ENCODE results near the gene CAPN5.

CAPN5 gene

GRCh38 chr11:77100166-77101042 lies 33.6 kb downstream of the CAPN5 start:
- WGBS, 2 donors (ENCODE audit: extremely low coverage in 2 of 2, insufficient read length in 2 of 2, insufficient replicate concordance in 1 of 2), result no CpG with 5 or more reads among the region's 14 CpGs
- Histone ChIP-seq H3K4ac (ENCODE audit: low read length) (no peak overlapping the region), H3K79me1 (ENCODE audit: low read depth, low read length) (no peaks in the 10 kb centered on the region), H3K27ac (replicated peaks; ENCODE audit: low read length) (no peak overlapping the region), H4K91ac (ENCODE audit: low read depth, low read length, poor library complexity) (no peak overlapping the region), H2AFZ (ENCODE audit: low read length) (no peak overlapping the region), H4K8ac (ENCODE audit: low read depth, low read length) (no peak overlapping the region), H2BK5ac (ENCODE audit: low read length) (no peak overlapping the region), H3K4me3 (ENCODE audit: low read length in 2 of 2) (no peak overlapping the region), H3K9ac (ENCODE audit: low read depth, low read length, poor library complexity) (no peak overlapping the region), H2AK5ac (ENCODE audit: low read depth, low read length) (peak overlapping the region; percentile 83), H2BK12ac (ENCODE audit: low read length) (peak overlapping the region; percentile 6), H3K27me3 (ENCODE audit: control insufficient read depth in 3 of 3, insufficient read depth in 3 of 3, low read depth in 1 of 3, low read length in 3 of 3) (no peaks in the 10 kb centered on the region), H2BK15ac (ENCODE audit: low read length) (peak overlapping the region; percentile 57), H3K4me1 (ENCODE audit: control insufficient read depth in 2 of 2, insufficient read depth in 1 of 2, low read depth in 1 of 2, low read length in 2 of 2) (peaks cover 0 to 5% of the 10 kb centered on the region in 2 donors), H3K36me3 (replicated peaks in 1 of 2; ENCODE audit: control insufficient read depth in 2 of 2, insufficient read depth in 2 of 2, low read length in 2 of 2) (peaks cover 0 to 59% of the 10 kb centered on the region in 2 donors), H3K18ac (ENCODE audit: low read length) (peak overlapping the region; percentile 19), H2BK120ac (ENCODE audit: low read depth, low read length) (no peak overlapping the region), H3K23ac (ENCODE audit: low read depth, low read length, poor library complexity) (no peak overlapping the region), H3K14ac (ENCODE audit: low read length) (no peak overlapping the region), H3K4me2 (ENCODE audit: insufficient read depth, low read length, poor library complexity, severe bottlenecking) (no peak overlapping the region), H3K9me3 (replicated peaks in 1 of 2; ENCODE audit: control insufficient read depth in 2 of 2, insufficient read depth in 1 of 2, low read depth in 1 of 2, low read length in 2 of 2) (peaks cover 0 to 2% of the 10 kb centered on the region in 2 donors)
- DNase-seq (ENCODE audit: low spot score), result no peak

GRCh38 chr11:77101043-77101537 lies 34.3 kb downstream of the CAPN5 start:
- H3K18ac ChIP-seq (ENCODE audit: low read length), result no peak overlapping the region
- H3K27ac ChIP-seq (replicated peaks; ENCODE audit: low read length), result no peak overlapping the region
- H3K23ac ChIP-seq (ENCODE audit: low read depth, low read length, poor library complexity), result no peak overlapping the region
- H4K91ac ChIP-seq (ENCODE audit: low read depth, low read length, poor library complexity), result no peak overlapping the region
- no peak overlapping the region for H3K4me2 ChIP-seq (ENCODE audit: insufficient read depth, low read length, poor library complexity, severe bottlenecking)
- no peak for DNase-seq (ENCODE audit: low spot score)
- H3K79me1 ChIP-seq (ENCODE audit: low read depth, low read length), result no peaks in the 10 kb centered on the region
- H2BK12ac ChIP-seq (ENCODE audit: low read length), result no peak overlapping the region
- H3K4me1 ChIP-seq (ENCODE audit: control insufficient read depth in 2 of 2, insufficient read depth in 1 of 2, low read depth in 1 of 2, low read length in 2 of 2), result peaks cover 0 to 3% of the 10 kb centered on the region in 2 donors
- H3K14ac ChIP-seq (ENCODE audit: low read length), result no peak overlapping the region
- H3K27me3 ChIP-seq (ENCODE audit: control insufficient read depth in 3 of 3, insufficient read depth in 3 of 3, low read depth in 1 of 3, low read length in 3 of 3), result no peaks in the 10 kb centered on the region
- no peak overlapping the region for H2AK5ac ChIP-seq (ENCODE audit: low read depth, low read length)
- H4K8ac ChIP-seq (ENCODE audit: low read depth, low read length), result no peak overlapping the region
- H3K36me3 ChIP-seq (replicated peaks in 1 of 2; ENCODE audit: control insufficient read depth in 2 of 2, insufficient read depth in 2 of 2, low read length in 2 of 2), result peaks cover 0 to 58% of the 10 kb centered on the region in 2 donors
- H3K4me3 ChIP-seq (ENCODE audit: low read length in 2 of 2), result no peak overlapping the region
- no peak overlapping the region for H3K4ac ChIP-seq (ENCODE audit: low read length)
- no peak overlapping the region for H2BK120ac ChIP-seq (ENCODE audit: low read depth, low read length)
- WGBS, 2 donors (ENCODE audit: extremely low coverage in 2 of 2, insufficient read length in 2 of 2, insufficient replicate concordance in 1 of 2), result no CpG with 5 or more reads among the region's 5 CpGs
- H2AFZ ChIP-seq (ENCODE audit: low read length), result no peak overlapping the region
- H3K9ac ChIP-seq (ENCODE audit: low read depth, low read length, poor library complexity), result no peak overlapping the region
- H2BK15ac ChIP-seq (ENCODE audit: low read length), result no peak overlapping the region
- H3K9me3 ChIP-seq (replicated peaks in 1 of 2; ENCODE audit: control insufficient read depth in 2 of 2, insufficient read depth in 1 of 2, low read depth in 1 of 2, low read length in 2 of 2), result peaks cover 0 to 2% of the 10 kb centered on the region in 2 donors
- no peak overlapping the region for H2BK5ac ChIP-seq (ENCODE audit: low read length)

GRCh38 chr11:77102246-77103210 lies 35.8 kb downstream of the CAPN5 start, which contains the start of gene OMP:
OMP (plus strand) TSS chr11:77102840; CDS start chr11:77102840, 0 bp downstream.
- no peak within 1 kb of the TSS for H3K9ac ChIP-seq (ENCODE audit: low read depth, low read length, poor library complexity)
- no peaks in the 10 kb centered on the region for H3K27me3 ChIP-seq (ENCODE audit: control insufficient read depth in 3 of 3, insufficient read depth in 3 of 3, low read depth in 1 of 3, low read length in 3 of 3)
- H3K36me3 ChIP-seq (replicated peaks in 1 of 2; ENCODE audit: control insufficient read depth in 2 of 2, insufficient read depth in 2 of 2, low read length in 2 of 2), result peaks cover 2 to 55% of the 10 kb centered on the region in 2 donors
- H2AK5ac ChIP-seq (ENCODE audit: low read depth, low read length), result peak within 1 kb of the TSS; percentile 10
- no CpG with 5 or more reads among the region's 37 CpGs for WGBS, 2 donors (ENCODE audit: extremely low coverage in 2 of 2, insufficient read length in 2 of 2, insufficient replicate concordance in 1 of 2)
- no peak within 1 kb of the TSS for H4K91ac ChIP-seq (ENCODE audit: low read depth, low read length, poor library complexity)
- no peak within 1 kb of the TSS for H2BK5ac ChIP-seq (ENCODE audit: low read length)
- H2BK12ac ChIP-seq (ENCODE audit: low read length), result peak within 1 kb of the TSS; percentile 41
- H4K8ac ChIP-seq (ENCODE audit: low read depth, low read length), result no peak within 1 kb of the TSS
- H3K79me1 ChIP-seq (ENCODE audit: low read depth, low read length), result no peaks in the 10 kb centered on the region
- no peak within 1 kb of the TSS for H2AFZ ChIP-seq (ENCODE audit: low read length)
- H3K4me2 ChIP-seq (ENCODE audit: insufficient read depth, low read length, poor library complexity, severe bottlenecking), result no peak within 1 kb of the TSS
- no peaks in the 10 kb centered on the region for H3K4me1 ChIP-seq (ENCODE audit: control insufficient read depth in 2 of 2, insufficient read depth in 1 of 2, low read depth in 1 of 2, low read length in 2 of 2)
- no peak within 1 kb of the TSS for H3K4me3 ChIP-seq (ENCODE audit: low read length in 2 of 2)
- H2BK15ac ChIP-seq (ENCODE audit: low read length), result no peak within 1 kb of the TSS
- peak within 1 kb of the TSS; percentile 17 for H3K14ac ChIP-seq (ENCODE audit: low read length)
- H3K23ac ChIP-seq (ENCODE audit: low read depth, low read length, poor library complexity), result peak within 1 kb of the TSS; percentile 73
- peaks cover 0 to 2% of the 10 kb centered on the region in 2 donors for H3K9me3 ChIP-seq (replicated peaks in 1 of 2; ENCODE audit: control insufficient read depth in 2 of 2, insufficient read depth in 1 of 2, low read depth in 1 of 2, low read length in 2 of 2)
- peak within 1 kb of the TSS; percentile 2 for H3K18ac ChIP-seq (ENCODE audit: low read length)
- H3K27ac ChIP-seq (replicated peaks; ENCODE audit: low read length), result no peak within 1 kb of the TSS
- H3K4ac ChIP-seq (ENCODE audit: low read length), result peak within 1 kb of the TSS; percentile 3
- DNase-seq (ENCODE audit: low spot score), result no peak
- H2BK120ac ChIP-seq (ENCODE audit: low read depth, low read length), result peak within 1 kb of the TSS; percentile 72

All from neuronal stem cell (in vitro differentiated cells).